Stimulated activated CD8-positive, alpha-beta memory T cell treated with anti-CD3 and anti-CD28 coated beads, Interleukin-4, amount 100 ng/mL, for 24 hours (primary cell): ENCODE measurements around the gene SEC23IP.
"Not testable (repeated sequence)": the region's sequence is repeated elsewhere in the genome, so short reads cannot be mapped to it uniquely, and the experiment has no call there.

ENCODE experiments used
- DNase-seq: peaks from one replicate; pipeline ENCODE4 v3.0.0-alpha.2; 2020; ENCODE audit warnings: low read depth

The SEC23IP gene

DNA sequence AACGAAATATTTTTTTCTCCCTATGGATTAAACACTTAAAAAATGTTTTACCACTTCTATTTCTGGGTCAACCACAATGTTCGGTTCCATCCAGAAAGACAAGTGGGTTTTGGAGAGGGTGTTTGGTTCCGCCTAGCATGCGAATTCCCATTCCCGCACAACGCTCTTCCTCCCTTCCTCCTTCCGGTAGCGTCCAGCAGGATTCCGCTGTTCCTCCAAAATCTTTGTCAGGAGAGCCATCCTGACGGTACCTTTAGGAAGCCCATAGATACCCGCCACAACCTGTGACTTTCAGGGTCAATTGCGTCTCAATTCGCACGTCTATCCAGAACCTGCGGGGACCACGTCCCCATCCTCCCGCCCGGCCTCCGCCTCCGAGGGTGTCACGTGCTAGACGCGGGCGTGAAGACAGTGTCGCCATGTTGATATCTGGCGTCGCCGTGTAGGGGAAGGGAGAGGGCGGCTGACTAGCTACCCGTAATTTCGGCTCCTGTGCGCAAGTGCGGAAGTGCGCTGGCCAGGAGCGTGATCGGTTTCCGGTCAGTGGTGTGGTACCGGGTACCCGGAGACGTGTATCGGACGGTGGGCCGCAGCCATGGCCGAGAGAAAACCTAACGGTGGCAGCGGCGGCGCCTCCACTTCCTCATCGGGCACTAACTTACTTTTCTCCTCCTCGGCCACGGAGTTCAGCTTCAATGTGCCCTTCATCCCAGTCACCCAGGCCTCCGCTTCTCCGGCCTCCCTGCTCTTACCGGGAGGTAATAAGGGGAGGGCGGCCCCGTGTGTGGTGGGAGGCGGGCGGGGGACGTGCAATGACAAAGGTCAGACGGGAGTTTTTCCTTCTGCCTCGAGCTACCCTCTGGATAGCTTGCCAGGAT is at the start of gene SEC23IP:
Gene SEC23IP, plus strand, starts transcription at position 543 of the 878 bp plus-strand sequence. Its CDS starts 53 bp downstream, at position 596.
- peak; percentile 91 for DNase-seq

DNA sequence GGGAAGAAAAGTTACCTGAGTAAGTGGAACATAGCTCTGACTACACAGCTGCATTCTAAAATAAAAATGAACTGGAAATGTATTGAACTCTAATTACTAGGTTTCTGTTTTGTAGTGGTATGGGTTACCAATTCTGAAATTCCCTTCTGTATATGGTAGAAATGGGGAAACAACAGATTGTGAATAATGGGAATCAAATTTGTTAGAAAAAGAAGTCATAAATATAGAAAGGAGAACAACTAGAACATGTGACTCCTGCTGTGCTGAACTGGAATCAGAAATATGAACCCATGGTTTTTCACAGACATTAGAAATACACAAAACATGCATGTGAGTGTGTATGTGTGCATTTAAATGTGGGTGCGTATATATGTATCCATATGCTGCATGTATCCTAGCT is 46.9 kb upstream of the SEC23IP start:
- no peak for DNase-seq

DNA sequence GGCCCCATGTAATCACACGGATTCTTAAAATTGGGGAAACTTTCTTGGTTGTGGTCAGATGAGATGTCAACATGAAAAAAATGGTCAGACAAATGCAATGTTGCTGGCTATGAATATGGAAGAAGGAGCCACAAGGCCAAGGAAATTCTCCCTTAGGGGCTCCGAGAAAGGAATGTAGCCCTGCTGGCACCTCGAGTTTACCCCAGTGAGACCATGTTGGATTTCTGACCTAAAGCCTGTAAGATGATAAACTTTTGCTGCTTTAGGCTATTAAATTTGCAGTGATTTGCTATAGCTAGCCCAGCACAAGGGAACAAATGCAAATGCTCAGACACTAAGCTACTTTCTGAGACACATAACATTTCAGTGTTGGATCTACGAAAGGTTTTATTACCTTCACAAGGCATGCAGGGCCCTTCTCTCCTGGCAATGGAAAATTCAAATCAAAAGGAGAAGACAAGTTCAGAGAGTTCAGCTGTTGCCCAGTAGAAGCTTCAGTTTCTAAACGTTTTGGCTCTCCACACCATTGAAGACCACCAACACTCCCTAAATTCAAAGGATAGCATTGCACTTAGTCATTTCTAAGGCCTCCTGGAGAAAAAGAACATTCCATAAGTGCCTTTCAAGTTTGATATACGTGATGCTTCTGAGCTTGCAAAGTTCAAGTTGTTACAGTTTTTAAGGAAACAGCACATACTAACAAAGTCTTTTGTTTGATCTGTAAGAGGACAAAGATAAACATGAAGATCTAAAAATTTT is 43.3 kb upstream of the SEC23IP start:
- no peak for DNase-seq

DNA sequence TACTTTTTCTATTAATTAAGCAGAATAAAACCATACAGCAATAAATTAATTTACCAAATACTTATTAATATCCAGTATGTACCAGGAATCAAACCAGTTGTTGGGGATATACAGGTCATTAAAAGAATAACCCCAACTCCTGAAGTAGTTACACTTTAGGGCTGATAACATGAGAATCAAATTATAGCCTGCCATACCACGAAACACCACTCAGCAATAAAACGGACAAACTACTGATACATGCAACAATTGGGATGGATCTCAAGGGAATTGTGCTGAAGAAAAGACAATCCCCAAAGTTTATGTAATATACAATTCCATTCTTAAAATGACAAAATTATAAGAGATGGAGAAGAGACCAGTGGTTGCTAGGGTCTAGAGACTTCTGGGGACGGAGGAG is 42.6 kb upstream of the SEC23IP start:
- DNase-seq: no peak

DNA sequence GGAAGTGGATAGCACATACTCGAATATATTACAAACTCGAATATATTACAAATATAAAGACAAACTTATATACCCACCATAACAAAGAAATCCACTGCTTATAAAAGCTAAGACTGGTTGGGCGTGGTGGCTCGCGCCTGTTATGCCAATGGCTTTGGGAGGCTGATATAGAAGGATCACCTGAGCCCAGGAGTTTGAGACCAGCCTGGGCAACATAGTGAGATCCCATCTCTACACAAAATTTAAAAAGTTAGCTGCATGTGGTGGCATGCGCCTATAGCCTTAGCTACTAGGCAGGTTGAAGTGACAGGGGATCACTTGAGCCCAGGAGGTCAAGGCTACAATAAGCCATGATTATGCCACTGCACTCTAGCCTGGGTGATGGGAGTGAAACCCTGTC is 40.3 kb upstream of the SEC23IP start:
- DNase-seq: no peak

DNA sequence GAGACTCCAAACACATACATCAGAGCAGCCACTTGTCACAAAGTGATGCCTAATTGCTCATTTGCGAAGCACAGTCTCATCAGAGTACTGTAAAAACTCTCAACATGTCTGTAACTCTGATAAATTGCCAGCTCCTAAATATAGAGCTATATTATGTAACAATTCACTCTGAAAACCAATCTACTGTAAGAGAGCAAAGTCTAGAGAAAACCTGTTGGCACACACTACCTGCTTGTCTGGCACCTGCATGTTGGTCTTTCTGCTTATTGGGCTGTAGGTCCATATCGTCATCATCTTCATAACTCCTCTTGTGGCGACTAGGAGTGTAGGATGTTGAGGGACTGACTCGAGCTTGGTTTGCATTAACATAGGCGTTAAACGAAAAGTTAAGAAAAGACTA is 39.7 kb upstream of the SEC23IP start:
- no peak for DNase-seq

DNA sequence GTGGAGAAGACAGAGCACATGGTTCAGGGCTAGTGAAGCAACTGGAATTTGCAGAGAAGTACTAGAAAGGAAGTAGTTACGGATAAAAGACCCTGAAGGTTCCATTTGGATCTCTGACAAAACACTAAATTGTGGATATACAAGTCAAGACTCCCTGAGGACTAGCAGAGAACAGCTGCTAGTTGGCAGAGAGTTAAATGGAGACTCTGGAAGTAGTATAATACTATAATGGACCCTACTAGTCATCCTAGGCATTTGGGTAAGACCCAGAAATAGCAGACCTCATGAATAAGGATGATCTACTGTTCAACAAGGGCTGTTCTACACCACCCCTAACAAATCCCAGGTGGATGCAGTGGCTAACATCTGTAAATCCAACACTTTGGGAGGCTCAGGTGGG is 39.0 kb upstream of the SEC23IP start:
- no peak for DNase-seq

DNA sequence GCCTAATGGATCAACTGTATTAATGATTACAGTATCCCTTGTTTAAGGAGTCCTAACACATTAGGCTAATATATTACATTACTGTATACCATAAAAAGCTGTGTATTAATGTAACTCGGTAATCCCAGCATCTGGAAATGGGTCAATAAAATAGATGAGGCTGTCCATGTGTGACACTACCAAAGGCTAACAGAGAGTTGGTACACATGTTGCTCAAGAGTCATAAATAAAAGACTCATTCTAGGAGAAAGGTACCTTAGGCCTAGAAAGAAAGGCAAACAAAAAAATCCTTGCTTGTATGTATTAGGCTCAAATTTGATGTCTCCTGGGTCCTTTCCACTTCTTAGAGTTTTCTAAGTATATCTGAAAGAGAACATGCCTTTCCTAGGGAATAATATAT is 34.5 kb upstream of the SEC23IP start:
- DNase-seq: no peak

DNA sequence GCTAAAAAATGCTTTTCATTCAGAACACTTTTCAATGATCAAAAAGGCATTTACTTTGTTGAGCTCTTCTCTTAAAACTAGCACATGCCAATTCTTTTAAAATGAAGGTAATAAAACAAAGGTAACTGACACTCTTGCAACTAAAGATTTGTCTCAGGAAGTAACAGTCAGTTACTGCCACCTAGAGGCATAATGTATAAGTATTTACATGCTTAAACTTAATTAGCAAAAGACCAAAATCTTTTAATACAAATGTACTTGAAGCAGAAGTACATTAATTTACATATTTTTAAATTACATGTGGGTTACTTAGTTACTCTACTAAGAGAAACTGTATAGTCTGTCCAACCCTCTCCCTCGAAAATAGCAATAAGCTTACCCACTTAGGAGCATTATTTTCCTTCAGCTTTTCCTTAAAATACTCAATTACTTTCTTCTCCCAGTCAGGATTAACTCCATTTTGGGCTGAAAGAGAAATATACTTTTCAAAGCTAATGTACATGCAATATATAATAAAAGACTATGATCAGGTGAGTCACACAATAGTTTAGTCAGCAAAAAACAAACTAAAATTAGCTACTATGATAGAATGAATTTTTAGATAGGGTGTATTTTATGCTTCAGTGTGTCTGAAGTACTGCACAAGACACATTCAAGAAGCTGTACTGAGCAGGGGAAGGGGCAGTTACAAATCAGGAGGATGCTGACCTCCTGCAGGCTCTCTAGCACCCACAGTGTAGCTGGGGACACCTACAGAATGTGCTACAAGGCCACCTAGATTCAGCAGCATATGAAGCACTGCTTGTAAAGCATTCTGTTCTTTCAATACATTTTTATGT is 32.9 kb upstream of the SEC23IP start:
- DNase-seq: no peak

DNA sequence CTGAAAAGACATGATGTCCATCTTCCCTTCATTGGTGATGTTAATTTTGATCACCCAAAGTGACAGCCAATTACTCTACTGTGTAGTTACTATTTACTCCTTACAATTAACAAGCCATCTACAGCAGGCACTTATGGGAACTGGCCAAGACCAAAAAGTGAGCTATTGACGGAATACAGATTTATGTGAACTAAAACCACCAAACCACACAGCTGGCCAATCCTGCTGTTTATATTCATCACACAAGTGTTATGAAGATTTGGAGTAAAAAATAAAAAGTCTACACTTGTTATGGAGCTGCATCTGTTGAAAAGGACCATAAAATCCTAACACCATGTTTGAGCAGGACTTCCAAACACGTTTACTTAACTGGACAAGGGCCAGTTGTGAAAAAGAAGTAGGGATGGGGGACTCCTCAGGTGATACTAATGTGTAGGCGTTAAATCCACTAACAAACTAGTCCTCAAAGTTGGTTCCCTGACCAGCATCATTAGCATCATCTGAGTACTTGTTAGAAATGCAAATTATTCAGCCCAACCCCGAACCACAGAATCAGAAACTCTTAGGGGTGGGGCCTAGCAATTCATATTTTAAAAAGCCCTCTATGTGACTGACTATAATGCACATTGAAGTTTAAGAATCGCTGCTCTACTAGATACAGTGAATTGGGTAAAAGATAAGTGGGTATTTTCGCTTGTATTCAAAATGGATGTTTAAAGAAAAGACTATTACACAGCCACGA is 31.5 kb upstream of the SEC23IP start:
- DNase-seq: no peak

DNA sequence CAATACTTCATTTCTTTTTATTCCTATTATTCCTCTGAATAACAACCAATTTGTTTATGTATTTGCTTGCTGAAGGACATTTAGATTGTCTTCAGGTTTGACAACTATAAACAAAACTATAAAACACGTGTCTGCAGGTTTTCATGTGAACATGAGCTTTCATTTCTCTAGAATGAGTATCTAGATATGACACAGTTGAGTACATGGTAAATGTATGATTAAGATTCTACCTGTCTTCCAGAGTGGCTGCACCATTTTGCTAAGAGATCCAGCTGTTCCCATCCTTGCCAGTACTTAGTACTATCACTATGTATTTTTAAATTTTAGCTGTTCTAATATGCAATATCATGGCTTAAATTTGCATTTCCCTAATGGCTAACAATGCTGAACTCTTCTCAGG is 30.0 kb upstream of the SEC23IP start:
- no peak for DNase-seq

DNA sequence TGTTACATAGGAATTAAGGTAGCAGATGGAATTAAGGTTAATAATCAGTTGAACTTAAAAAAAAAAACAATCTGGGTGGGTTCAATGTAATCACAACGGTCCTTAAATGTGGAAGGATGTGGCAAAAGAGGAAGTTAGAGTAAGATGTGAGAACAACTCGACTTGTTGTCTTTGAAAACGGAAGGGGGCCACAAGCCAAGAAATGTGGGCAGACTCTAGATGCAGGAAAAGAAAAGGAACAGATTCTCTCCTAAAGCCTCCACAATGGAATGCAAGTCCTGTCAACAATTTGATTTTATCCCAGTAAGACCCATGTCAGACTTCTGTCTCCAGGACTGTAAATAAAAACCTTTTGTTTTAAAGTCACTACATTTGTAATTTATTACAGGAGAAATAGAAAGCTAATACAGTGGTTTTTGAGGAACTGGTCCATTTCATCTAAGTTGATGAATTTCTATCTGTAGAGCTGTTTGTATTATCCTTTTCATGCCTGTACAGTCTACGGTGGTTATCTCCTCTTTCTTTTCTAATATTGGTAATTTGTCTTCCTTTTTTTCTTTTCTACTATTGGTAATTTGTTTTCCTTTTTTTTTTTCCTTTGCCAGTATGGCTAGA is 28.5 kb upstream of the SEC23IP start:
- no peak for DNase-seq

DNA sequence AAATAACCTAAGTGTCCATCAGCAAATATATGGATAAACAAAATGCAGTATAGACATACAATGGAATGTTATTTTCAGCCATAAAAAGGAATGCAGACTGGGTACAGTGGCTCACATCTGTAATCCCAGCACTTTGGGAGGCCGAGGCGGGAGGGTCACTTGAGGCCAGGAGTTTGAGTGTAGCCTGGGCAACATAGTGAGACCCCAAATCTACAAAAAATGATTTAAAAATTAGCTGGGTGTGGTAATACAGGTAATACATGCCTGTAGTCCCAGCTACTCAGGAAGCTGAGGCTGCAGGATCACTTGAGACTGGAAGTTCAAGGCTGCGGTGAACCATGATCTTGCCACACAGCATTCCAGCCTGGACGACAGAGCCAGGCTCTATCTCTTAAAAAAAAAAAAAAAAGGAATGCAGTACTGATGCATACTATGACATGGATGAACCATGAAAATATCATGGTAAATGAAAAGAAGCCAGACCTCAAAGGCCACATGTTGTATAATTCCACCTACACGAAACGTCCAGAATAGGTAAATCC is 26.8 kb upstream of the SEC23IP start:
- no peak for DNase-seq

DNA sequence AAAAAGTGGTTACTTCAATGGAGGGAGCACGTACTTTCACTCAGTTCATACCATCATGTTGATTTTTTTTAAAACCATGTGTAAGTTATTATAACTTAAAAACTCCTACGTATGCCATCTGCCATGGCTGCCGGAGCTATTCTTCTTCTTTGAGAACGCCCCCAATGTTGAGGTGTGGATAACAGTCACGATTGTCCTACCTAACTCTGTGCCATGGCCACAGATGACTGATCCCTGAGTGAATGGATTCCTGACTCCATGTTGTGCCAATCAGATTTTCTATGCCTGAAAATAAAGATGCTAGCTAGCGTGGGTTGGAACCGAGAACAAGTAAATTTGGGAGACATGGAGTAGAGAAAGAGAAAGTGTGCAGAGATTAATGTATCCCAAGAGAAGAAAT is 25.2 kb upstream of the SEC23IP start:
- DNase-seq: no peak

DNA sequence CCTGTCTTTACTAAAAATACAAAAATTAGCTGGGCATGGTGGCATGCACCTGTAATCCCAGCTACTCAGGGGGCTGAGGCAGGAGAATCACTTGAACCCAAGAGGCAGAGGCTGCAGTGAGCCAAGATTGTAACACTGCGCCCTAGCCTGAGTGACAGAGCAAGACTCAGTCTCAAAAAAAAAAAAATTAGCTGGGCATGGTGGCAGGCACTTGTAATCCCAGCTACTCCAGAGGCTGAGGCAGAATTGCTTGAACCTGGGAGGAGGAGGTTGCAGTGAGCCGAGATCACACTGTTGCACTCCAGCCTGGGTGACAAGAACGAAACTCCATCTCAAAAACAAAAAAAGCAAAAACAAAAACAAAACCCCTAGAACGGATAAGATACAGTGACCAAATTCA is 23.1 kb upstream of the SEC23IP start:
- DNase-seq: not testable (repeated sequence)

DNA sequence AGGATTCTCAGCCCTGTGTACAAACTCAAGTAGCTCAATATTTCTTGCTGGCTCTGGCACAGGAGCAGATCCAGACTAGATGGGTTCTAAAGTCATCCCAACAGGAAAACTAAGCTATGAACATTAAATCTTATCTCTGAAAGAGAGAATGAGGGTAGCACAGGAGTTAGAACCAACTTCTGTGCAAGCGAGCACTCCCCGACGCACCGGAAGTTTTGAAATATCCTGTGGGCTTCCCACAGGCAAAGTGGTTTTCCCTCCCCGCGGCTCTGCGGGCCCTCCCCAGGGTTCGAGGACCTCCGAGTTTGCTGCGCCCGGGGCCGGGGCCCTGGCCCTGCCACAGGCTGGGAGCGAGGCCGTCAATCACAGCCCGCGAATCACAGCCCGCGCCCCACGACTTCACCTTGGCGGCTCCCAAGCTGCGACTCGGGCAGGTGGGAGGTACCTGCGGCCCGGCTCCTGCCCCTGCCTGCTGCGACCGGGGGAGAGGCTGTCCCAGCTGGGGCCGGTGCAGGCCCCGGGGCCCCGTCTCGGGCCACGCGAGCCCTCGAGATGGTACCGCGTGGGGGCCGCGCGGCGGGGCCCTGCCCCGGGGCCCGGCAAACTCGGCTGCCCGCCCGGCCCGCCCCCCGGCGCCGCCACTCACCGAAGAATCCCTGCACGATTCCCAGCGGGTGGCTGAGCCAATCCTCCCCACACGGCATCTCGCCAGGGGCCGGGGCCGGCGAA is 20.5 kb upstream of the SEC23IP start:
- DNase-seq: peak; percentile 31

DNA sequence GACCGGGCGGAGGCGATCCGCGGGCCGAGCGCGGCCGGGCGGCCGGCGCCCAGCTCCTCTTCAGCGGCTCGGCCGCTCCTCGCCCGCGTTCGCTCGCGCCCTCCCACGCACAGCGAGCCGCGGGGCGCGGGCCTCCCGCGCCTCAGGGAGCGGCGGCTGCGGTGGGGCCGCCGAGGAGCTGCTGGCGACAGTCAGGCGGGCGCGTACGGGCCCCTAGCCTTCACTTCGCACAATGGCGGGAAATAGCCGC is 20.0 kb upstream of the SEC23IP start, which contains the start of gene MCMBP:
Gene MCMBP, minus strand, starts transcription at position 234 of the 250 bp plus-strand sequence. CDS start 259 bp downstream, outside the sequence.
- DNase-seq: no peak

DNA sequence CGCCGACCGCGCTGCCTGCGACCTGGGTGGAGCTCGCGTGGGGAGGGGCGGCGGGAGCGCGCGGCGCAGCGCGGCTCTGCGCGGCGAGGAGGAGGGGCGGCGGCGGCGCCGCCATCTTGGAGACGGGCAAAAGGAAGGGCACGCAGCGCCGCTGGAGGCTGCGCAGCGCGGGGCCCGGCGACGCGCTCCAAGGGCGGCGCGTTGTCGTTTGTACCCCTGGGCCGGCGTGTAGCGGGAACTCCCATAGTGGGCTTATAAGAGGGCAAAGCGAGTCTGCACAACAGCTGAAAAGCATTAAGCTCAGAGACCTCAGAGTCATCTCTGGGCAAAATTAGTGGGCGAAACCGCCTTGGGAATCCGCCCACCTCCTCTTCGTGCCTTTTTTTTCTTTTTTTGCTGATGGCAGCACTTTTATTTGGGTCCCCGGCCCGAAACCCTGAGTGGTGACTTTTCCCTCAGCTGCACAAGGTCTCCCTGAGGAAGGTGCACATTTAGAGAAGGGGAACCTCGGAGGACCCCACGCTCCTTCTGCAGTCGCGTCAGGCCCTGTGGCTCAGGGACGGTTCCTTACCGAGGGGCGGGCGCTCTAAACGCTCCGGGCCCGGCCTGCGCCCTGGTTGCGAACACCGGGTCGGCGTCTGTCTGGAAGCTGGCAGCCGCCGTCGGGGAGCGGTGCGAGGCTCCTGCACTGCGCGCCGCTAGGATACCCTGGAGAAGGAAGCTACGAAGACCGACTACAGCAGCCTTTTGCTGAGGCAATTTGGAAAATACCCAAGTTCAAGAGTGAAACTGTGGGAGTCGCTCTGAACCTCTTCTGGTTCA is 19.5 kb upstream of the SEC23IP start:
- DNase-seq: peak; percentile 83

DNA sequence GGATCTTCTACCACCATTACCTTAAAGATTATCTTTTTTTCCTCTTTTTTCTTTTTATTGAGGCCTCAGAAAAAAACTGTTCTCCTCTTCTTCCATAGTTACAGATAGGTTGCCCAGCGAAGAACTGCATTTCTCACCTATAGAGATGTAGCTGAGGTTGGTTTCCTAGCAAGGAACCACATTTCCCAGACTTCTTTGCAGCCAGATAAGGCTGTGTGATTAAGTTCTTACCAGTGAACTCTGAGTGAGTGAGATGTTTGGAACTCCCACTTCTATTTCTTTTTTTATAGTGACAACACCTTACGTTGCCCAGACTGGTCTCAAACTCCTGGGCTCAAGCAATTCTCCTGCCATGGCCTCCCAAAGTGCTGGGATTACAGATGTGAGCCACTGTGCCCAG is 14.0 kb upstream of the SEC23IP start:
- DNase-seq: no peak
